ENCODE data around the gene JOSD1.

The JOSD1 gene

GRCh38 chr22:38730411-38730871, 29.7 kb upstream of the JOSD1 start:
- no peak for TF ChIP-seq CTCF (IDR thresholded peaks at IDR 0.05)

GRCh38 chr22:38729946-38730345, 29.2 kb upstream of the JOSD1 start:
- TF ChIP-seq CTCF (IDR thresholded peaks at IDR 0.05) = no peak

DNA sequence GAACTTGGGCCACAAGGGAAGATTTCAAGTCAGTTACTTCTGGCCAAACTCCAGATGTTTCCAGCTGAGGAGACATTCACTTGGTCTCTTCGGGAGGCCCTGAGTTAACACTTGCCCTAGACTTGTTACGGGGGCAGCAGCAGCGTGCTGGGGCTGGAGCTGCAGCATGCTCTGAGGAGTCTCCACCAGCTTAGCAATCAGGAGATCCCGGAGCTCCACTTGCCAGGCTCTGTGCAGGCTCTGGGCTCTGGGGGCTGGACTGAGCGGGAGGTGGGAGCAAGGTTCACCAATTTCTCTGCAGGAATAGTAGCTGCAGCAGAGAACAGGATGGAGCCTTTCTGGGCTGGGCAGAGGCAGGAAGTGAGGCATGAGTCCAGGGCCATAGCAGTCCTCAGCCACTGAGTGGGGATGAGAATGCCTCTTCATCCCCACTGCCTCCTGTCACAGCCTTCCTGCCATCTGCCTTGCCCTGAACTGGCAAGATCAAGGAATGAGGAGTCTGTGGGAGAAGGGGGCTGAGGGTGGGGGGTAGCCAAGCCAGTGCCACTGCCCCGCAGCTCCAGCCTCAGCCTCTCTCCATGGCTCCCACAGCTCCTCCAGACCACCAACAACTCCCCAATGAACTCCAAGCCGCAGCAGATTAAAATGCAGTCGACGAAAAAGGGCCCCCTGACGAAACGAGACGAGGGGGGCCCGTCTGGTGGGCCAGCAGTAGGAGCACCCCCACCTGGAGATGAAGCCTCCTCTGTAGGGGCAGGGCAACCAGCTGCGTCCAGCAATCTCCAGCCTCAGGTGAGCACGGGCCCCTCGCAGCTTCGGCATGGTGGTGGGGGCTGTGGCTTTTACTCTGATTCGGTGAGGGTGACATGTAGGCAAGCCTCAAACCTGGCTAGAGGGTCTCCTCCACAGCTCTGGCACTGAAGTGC, 28.4 kb upstream of the JOSD1 start:
- TF ChIP-seq CTCF (IDR thresholded peaks at IDR 0.05) = no peak

DNA sequence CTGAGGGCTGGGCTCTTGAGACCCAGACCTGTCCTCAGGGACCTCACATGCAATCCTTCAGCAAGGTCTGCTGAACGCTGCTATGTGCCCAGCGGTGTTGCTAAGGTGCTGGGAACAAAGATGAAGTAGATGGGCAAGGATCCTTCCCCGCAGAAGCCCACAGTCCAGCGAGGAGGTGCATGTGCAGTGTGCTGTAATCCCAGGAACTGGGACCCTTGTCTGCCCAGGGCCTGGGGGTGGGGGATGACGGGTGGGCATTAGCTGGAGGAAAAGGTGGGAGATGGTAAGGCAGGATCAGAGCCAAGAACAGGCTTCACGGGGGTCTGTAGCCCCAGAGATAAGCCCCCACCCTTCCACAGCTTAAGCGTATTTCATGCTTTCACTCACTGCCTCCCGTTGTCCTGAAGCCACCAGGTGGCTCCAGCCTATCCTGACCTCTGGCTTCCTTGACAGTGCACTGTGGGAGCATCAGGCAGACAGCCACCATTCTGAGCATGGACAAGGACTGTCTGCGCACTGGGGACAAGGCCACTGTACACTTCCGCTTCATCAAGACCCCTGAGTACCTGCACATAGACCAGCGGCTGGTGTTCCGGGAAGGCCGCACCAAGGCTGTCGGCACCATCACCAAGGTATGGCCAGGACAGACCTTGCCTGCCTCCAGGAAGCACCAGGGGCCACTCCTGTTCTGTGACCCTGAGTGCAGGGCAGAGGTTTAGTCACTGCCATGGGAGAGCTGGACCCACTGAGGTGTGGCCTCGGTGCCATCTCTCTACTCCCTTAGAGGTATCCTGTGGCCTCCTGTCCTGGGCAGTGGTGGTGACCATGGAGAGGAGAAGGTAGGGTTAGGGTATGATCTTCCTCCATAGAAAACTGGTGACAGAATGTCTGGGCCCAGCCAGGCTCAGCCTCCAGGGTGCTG, 27.0 kb upstream of the JOSD1 start:
- no peak for TF ChIP-seq CTCF (IDR thresholded peaks at IDR 0.05)

- no peak for TF ChIP-seq CTCF (IDR thresholded peaks at IDR 0.05)
Observed at GRCh38 chr22:38727123-38727522, 26.4 kb upstream of the JOSD1 start.

GRCh38 chr22:38725900-38726655, 25.3 kb upstream of the JOSD1 start:
- no peak for TF ChIP-seq CTCF (IDR thresholded peaks at IDR 0.05)

All from LNCAP (cell line).